Esophagus muscularis mucosa (tissue), 4 donors: ENCODE results near the gene PRMT9. TPM values are rescaled to one million over a fixed set of nuclear protein-coding genes. Genes with fewer than 3 reads are reported as not detected.

Source experiments
- DNase-seq: peaks from one replicate; pipeline ENCODE4 v3.0.0-alpha.2; 2017; ENCODE audit errors: extremely low spot score
- H3K27ac ChIP-seq, 4 donors: fragments of 200-600 bp; sonication (generic); replicated peaks in 1 of 4; 1 replicate in 3 of 4; 2 replicates in 1 of 4; pipeline ENCODE4 v1.5.1; 2016 to 2019; ENCODE audit warnings: mild to moderate bottlenecking in 1 of 4
- H3K27me3 ChIP-seq, 4 donors: fragments of 200-600 bp; sonication (generic); one replicate each; pipeline versions ENCODE4 v1.5.1 to v1.6.0; 2016 to 2019
- H3K36me3 ChIP-seq, 4 donors: fragments of 200-600 bp; sonication (generic); one replicate each; pipeline ENCODE4 v1.5.1; 2016 to 2019
- H3K4me1 ChIP-seq, 4 donors: fragments of 200-600 bp; sonication (generic); one replicate each; pipeline ENCODE4 v1.5.1; 2016 to 2019
- H3K4me3 ChIP-seq, 4 donors: fragments of 200-600 bp; sonication (generic); 1 replicate in 2 of 4; 2 replicates in 2 of 4; pipeline ENCODE4 v1.5.1; 2016 to 2019; ENCODE audit warnings: mild to moderate bottlenecking in 4 of 4, moderate library complexity in 1 of 4
- H3K9me3 ChIP-seq, 4 donors: fragments of 200-600 bp; sonication (generic); 1 replicate in 3 of 4; 2 replicates in 1 of 4; pipeline ENCODE4 v1.5.1; 2016 to 2019
- EP300 ChIP-seq: sonication (generic); formaldehyde crosslinking; IDR thresholded peaks from one replicate; pipeline ENCODE4 v1.6.1; 2017; ENCODE audit warnings: antibody characterized with exemption
- POLR2A ChIP-seq: fragments of 450-650 bp; IDR thresholded peaks from one replicate; pipeline ENCODE4 v1.6.1; 2017; ENCODE audit warnings: antibody characterized with exemption, moderate library complexity, mild to moderate bottlenecking, low read depth
- POLR2AphosphoS5 ChIP-seq, 2 donors: sonication (generic); formaldehyde crosslinking; IDR thresholded peaks; one replicate each; pipeline ENCODE4 v1.6.1; 2017; ENCODE audit warnings: antibody characterized with exemption in 2 of 2
- WGBS: methylation state at CpG from one replicate; pipeline ENCODE4 v1.1.5; 2018; 5-methylcytosine and 5-hydroxymethylcytosine counted together
- intact Hi-C: fragments of 100-400 bp; cut with DNase I; formaldehyde crosslinking; loops from one replicate; pipeline ENCODE4 v1.15.1; 2023
- total RNA-seq, 4 donors: library from RNA; depleted of rRNA; stranded (reverse); fragments of >200 nt; gene quantifications; one replicate each; pipeline versions ENCODE4 v1.1.0 to v1.2.1, GENCODE V29; 2016
- TF ChIP-seq, protein P1 (sequence below), 3 experiments: fragments of 200-600 bp in 2 of 3; fragments of 450-650 bp in 1 of 3; sonication (generic) in 2 of 3; IDR thresholded peaks; one replicate each; pipeline ENCODE4 v1.5.1; 2017 to 2019; ENCODE audit warnings: antibody characterized with exemption in 3 of 3, mild to moderate bottlenecking in 2 of 3, moderate library complexity in 1 of 3

PRMT9 gene
- total RNA-seq, 4 donors from 2014 or later = 4.1 to 7.5 (median 6.4) TPM

DNA sequence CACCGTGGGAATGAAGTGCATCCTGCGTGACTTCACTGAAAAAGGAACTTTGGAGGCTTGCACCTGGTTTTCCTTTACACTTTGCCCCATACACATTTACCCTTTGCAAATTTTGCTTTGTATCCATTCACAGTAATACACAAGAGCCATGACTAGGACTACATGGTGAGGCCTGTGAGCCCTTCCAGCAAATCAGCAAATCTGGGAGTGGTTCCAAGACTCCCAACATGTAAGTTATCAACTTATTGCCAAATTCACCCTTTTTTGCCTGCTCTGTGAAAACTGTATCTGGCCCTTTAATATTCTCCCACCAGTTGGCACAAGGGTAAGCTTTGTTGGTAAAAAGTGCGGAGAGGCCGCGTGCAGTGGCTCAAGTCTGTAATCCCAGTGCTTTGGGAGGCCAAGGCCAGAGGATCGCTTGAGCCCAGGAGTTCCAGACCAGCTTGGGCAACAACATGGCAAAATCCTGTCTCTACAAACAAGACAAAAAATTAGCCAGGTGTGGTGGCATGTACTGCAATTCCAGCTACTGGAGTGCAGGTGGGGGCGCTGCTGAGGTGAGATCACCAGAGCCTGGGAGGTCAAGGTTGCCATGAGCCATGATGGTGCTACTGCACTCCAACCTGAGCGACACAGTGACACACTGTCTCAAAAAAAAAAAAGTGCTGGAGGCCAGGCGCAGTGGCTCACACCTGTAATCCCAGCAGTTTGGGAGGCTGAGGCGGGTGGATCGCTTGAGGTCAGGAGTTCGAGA lies 5.0 kb downstream of the PRMT9 start:
- DNase-seq = no peak
- peaks cover 3 to 19% (median 14%) of the 10 kb centered on the region in 4 donors for H3K4me1 ChIP-seq
- no peak overlapping the region for H3K27ac ChIP-seq
- 97% methylated on average over 12 of the region's 12 CpGs for WGBS
- no peak for TF ChIP-seq POLR2AphosphoS5 (IDR thresholded peaks at IDR 0.05)
- H3K36me3 ChIP-seq = peaks cover 0 to 17% (median 6%) of the 10 kb centered on the region in 4 donors
- no peaks in the 10 kb centered on the region for H3K9me3 ChIP-seq
- no peak overlapping the region for H3K4me3 ChIP-seq
- H3K27me3 ChIP-seq = no peaks in the 10 kb centered on the region
- intact Hi-C loops = no loop called here

DNA sequence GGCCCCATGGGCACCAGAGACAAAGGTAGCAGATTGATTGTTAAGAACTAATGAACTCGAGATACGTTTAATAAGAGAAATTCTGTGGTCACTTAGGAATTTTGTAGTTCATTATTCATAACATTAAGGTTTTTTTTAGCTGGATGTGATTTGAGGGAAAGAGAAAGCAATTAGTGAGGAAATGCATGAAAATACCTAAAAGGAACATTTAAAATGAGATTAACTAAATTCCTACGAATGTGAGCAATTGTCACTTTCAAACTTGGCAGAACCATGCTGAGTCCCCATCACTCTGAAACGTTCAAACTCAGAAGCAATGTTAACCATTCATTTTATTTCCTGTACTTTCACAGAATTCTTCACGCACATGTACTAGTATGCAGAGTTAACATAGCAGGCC lies 5.9 kb downstream of the PRMT9 start:
- WGBS = 73% methylated on average over 5 of the region's 5 CpGs

DNA sequence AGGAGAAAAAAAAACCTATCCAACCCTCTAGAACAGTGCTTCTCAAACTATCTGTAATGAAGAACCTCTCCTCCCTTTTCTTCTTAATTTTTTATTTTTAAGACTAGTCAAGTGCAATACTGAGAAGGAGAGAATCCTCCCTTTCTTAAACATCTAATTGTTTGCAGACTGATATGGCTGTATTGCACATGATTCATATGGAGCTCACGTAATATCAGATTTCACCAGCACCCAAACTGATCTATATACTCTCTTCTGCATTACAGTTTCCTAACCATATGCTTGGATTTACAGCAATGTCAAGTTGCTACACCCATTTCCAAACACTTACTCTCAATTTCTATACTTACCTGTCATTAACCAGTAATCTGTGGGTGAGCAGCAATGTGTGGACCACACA lies 9.5 kb downstream of the PRMT9 start:
- Histone ChIP-seq H3K36me3 (peaks cover 0 to 18% (median 10%) of the 10 kb centered on the region in 4 donors), H3K27me3 (no peaks in the 10 kb centered on the region), H3K4me3 (no peak overlapping the region), H3K9me3 (no peaks in the 10 kb centered on the region), H3K4me1 (no peaks in the 10 kb centered on the region), H3K27ac (no peak overlapping the region)
- TF ChIP-seq POLR2A (no peak), POLR2AphosphoS5 (IDR thresholded peaks at IDR 0.05) (no peak), EP300 (no peak)
- WGBS = 97% methylated on average over 1 of the region's 1 CpG
- DNase-seq = no peak
- intact Hi-C loops = no loop called here

More for the DNA sequence above, 5.9 kb downstream of the PRMT9 start:
- Histone ChIP-seq H3K36me3 (peaks cover 0 to 17% (median 6%) of the 10 kb centered on the region in 4 donors), H3K4me3 (no peak overlapping the region), H3K9me3 (no peaks in the 10 kb centered on the region), H3K4me1 (peaks cover 3 to 19% (median 13%) of the 10 kb centered on the region in 4 donors), H3K27ac (no peak overlapping the region), H3K27me3 (no peaks in the 10 kb centered on the region)
- intact Hi-C loops = no loop called here
- TF ChIP-seq EP300 (no peak), POLR2A (no peak), POLR2AphosphoS5 (IDR thresholded peaks at IDR 0.05) (no peak)
- TF ChIP-seq, protein P1, sequence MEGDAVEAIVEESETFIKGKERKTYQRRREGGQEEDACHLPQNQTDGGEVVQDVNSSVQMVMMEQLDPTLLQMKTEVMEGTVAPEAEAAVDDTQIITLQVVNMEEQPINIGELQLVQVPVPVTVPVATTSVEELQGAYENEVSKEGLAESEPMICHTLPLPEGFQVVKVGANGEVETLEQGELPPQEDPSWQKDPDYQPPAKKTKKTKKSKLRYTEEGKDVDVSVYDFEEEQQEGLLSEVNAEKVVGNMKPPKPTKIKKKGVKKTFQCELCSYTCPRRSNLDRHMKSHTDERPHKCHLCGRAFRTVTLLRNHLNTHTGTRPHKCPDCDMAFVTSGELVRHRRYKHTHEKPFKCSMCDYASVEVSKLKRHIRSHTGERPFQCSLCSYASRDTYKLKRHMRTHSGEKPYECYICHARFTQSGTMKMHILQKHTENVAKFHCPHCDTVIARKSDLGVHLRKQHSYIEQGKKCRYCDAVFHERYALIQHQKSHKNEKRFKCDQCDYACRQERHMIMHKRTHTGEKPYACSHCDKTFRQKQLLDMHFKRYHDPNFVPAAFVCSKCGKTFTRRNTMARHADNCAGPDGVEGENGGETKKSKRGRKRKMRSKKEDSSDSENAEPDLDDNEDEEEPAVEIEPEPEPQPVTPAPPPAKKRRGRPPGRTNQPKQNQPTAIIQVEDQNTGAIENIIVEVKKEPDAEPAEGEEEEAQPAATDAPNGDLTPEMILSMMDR (IDR thresholded peaks at IDR 0.05) = no peak
- no peak for DNase-seq

DNA sequence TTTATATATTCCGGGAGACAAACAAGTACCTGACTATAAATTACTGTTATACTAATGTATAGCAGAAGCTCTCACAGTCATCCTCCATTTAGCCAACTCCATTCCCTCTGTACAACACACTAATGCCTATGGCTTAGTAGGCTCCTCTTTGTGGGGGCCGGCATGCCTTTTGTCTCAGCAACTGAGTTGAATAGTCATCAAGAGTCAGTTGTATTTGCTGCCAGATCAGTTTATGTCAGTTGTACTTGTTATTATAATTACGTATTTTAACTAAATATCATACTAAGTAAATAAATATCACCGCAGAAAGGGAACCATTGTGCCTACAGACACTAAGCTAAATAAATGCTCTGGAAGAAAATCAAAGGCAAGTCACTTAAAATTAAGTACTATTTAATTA lies 9.9 kb downstream of the PRMT9 start:
- H3K27me3 ChIP-seq = no peaks in the 10 kb centered on the region
- H3K4me1 ChIP-seq = no peaks in the 10 kb centered on the region
- no peak for TF ChIP-seq POLR2A
- TF ChIP-seq POLR2AphosphoS5 (IDR thresholded peaks at IDR 0.05) = no peak
- no peak for TF ChIP-seq EP300
- TF ChIP-seq, protein P1 (IDR thresholded peaks at IDR 0.05) = no peak
- DNase-seq = no peak
- intact Hi-C loops = no loop called here
- no peaks in the 10 kb centered on the region for H3K9me3 ChIP-seq
- H3K27ac ChIP-seq = no peak overlapping the region
- peaks cover 0 to 14% (median 8%) of the 10 kb centered on the region in 4 donors for H3K36me3 ChIP-seq
- no peak overlapping the region for H3K4me3 ChIP-seq
- 82% methylated on average over 4 of the region's 4 CpGs for WGBS

DNA sequence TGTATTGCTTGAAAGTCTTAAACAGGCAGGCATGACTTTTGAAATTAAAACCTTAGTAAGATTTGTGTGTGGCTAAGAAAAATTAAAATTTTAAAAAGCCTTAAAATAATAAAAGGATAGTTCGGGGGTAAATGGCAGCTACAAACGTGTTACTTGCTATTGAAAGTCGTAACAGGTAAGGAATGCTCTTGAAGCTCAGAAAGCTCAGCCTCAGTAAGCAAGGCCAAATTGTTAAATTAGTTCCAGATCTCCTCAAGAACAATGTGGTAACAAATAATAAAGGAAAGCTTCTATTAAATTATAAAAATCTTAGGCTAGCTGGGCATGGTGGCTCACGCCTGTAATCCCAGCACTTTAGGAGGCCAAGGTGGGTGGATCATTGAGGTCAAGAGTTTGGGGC lies 25.5 kb downstream of the PRMT9 start:
- Histone ChIP-seq H3K4me3 (no peak overlapping the region), H3K27me3 (no peaks in the 10 kb centered on the region), H3K9me3 (no peaks in the 10 kb centered on the region), H3K27ac (no peak overlapping the region), H3K4me1 (no peaks in the 10 kb centered on the region), H3K36me3 (peaks cover 23 to 85% (median 58%) of the 10 kb centered on the region in 4 donors)
- intact Hi-C loops = no loop called here
- no peak for DNase-seq
- WGBS = 90% methylated on average over 4 of the region's 4 CpGs
- TF ChIP-seq POLR2AphosphoS5 (IDR thresholded peaks at IDR 0.05) = no peak
- TF ChIP-seq, protein P1 (IDR thresholded peaks at IDR 0.05) = no peak
- no peak for TF ChIP-seq POLR2A
- no peak for TF ChIP-seq EP300
